ENCODE data around the gene SSBP2. TPM values are rescaled to one million over a fixed set of nuclear protein-coding genes. Genes with fewer than 3 reads are reported as not detected.

SSBP2 gene
- total RNA-seq, 3 donors from 2014 or later: 17.5 to 77.9 (median 20.9) TPM

DNA sequence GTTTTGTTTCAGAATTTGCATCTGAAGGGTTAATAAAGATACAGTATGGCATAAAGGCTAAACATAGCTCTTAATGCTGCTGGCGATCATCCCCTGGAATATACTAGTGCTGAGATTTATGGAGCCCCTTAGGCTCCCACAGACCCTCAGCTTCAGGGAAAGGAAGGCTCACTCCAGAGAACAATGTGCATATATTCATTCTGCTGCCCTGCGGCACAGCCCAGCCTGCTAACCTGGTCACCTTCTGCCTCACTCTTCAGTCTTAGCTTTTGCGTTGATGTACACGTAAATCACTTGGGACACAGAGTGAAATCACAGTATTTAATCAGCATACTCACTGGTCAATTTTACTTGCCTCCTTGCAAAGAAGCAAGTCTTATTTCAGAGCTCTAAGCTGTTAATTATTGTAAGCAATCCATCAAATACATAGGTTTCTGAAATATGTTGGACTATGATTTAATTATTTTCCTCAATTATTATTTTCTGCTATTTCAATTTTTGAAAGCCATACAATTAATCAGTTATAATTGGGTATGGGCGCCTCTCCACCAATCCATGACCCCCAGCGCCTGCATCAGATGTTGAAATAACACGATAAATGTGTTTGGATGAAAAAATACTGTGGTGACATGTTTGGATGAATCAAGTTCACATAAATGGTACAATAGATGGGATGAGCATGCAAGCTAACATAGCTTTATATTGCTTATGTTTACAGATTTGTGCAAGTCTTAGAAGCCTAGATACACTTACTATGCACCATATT, 345.6 kb downstream of the SSBP2 start:
- no peaks in the 10 kb centered on the region for H3K9me3 ChIP-seq
- no peak for ATAC-seq
- H3K4me1 ChIP-seq (ENCODE audit: low read depth): no peaks in the 10 kb centered on the region
- no peak for DNase-seq
- no peak overlapping the region for H3K4me3 ChIP-seq
- no peaks in the 10 kb centered on the region for H3K36me3 ChIP-seq (ENCODE audit: low read depth)
- intact Hi-C loops (cut with DNase I, micrococcal nuclease): no loop called here
- TF ChIP-seq, protein P1, sequence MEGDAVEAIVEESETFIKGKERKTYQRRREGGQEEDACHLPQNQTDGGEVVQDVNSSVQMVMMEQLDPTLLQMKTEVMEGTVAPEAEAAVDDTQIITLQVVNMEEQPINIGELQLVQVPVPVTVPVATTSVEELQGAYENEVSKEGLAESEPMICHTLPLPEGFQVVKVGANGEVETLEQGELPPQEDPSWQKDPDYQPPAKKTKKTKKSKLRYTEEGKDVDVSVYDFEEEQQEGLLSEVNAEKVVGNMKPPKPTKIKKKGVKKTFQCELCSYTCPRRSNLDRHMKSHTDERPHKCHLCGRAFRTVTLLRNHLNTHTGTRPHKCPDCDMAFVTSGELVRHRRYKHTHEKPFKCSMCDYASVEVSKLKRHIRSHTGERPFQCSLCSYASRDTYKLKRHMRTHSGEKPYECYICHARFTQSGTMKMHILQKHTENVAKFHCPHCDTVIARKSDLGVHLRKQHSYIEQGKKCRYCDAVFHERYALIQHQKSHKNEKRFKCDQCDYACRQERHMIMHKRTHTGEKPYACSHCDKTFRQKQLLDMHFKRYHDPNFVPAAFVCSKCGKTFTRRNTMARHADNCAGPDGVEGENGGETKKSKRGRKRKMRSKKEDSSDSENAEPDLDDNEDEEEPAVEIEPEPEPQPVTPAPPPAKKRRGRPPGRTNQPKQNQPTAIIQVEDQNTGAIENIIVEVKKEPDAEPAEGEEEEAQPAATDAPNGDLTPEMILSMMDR (IDR thresholded peaks at IDR 0.05): no peak

DNA sequence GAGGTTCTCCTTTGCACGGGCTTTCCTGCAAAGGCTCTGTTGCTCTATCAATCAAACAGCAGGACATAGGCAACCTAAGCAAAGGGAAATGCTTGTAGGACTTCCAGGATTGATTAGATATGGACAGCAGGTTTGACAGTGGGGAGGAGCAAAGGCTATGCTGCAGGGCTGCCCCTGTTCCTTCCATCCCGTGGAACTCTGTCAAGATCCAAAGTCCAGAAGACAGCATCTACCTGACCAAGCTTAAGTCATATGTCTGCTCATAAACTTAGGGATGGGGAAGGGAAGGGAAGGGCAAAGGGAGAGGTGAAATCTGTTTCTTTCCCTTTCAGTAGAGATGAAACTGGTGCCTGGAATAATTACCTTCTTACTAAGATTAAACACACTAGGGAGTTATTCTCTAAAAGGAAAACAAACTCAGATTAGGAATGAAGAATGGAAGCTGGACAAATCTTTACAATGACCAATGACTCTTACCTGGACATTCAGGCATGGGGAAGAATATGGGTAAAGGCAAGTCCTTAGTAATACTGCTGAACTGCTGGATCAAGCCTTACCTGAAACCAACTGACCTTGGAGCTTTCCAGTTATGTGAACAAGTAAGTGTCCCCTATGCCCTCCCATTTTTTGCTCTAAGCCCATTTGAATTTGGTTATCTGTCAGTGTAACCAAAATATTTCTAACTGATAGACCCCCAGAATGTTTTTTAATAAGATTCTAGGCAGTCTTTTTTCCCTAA, 348.5 kb downstream of the SSBP2 start:
- ATAC-seq: peak; percentile 51
- Histone ChIP-seq H3K9me3 (no peaks in the 10 kb centered on the region), H3K36me3 (ENCODE audit: low read depth) (no peaks in the 10 kb centered on the region), H3K4me3 (no peak overlapping the region), H3K4me1 (ENCODE audit: low read depth) (no peaks in the 10 kb centered on the region)
- TF ChIP-seq, protein P1 (IDR thresholded peaks at IDR 0.05): no peak
- intact Hi-C loops (cut with DNase I, micrococcal nuclease): no loop called here
- DNase-seq: no peak

DNA sequence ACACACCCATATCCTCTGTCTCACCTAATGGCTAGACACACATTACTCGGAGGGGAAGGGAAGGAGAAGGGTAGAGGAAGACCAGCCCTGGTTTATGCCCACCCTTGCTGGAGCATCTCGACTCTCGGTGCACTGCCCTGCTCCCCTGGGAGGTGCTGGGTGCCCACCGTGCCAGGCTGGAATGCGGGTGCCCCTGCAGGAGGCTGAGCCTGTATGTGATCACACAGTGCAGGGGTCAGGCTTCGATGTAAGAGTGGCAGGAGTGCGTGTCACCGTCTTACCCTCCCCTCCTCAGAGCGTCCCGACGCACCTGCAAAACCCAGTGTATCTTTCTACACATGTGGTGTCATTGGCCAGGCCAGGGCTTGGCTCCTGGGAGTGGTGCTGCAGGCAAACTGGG, 349.6 kb downstream of the SSBP2 start:
- intact Hi-C loops (cut with DNase I, micrococcal nuclease): no loop called here
- Histone ChIP-seq H3K4me1 (ENCODE audit: low read depth) (no peaks in the 10 kb centered on the region), H3K9me3 (no peaks in the 10 kb centered on the region), H3K4me3 (no peak overlapping the region), H3K36me3 (ENCODE audit: low read depth) (no peaks in the 10 kb centered on the region)
- ATAC-seq (no peak), DNase-seq (no peak)
- TF ChIP-seq, protein P1 (IDR thresholded peaks at IDR 0.05): no peak

DNA sequence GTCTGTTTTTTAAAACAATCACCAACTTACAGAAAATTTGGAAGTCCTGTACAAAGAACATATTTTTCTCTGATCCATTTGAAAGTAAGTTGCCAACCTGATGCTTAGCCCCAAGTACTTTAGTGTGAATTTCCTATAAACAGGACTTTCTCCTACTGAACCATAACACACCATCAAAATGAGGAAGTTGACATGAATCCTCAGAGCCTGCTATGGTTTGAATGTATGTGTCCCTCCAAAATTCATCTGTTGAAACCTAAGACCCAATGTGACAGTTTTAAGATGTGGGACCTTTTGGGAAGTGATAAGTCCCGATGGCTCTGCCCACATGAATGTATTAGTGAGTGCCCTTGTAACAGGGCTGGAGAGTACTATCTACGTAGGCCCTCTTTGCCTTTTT, 350.5 kb downstream of the SSBP2 start:
- Histone ChIP-seq H3K4me3 (no peak overlapping the region), H3K36me3 (ENCODE audit: low read depth) (no peaks in the 10 kb centered on the region), H3K9me3 (no peaks in the 10 kb centered on the region), H3K4me1 (ENCODE audit: low read depth) (no peaks in the 10 kb centered on the region)
- intact Hi-C loops (cut with DNase I, micrococcal nuclease): no loop called here
- DNase-seq (no peak), ATAC-seq (no peak)
- TF ChIP-seq, protein P1 (IDR thresholded peaks at IDR 0.05): no peak

DNA sequence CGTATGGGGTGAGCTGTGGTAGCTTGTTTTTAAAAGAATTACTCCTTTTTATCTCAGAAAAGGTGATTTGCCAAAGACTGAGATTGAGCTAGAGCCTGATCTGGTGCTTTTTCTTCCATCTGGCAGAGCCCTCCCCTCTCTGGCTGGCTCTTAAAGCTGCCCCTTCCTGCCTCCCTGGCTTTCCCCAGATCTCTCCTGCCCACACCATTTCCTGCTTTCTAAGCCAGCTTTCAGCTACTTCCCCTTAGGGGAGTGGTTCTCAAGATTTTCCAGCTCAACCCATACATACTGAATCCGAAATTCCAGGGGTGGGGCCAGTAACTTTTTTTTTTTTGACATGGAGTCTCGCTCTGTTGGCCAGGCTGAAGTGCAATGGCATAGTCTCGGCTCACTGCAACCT, 352.2 kb downstream of the SSBP2 start:
- Histone ChIP-seq H3K9me3 (no peaks in the 10 kb centered on the region), H3K4me1 (ENCODE audit: low read depth) (peaks cover 7% of the 10 kb centered on the region), H3K36me3 (ENCODE audit: low read depth) (no peaks in the 10 kb centered on the region), H3K4me3 (no peak overlapping the region)
- intact Hi-C loops (cut with DNase I, micrococcal nuclease): no loop called here
- TF ChIP-seq, protein P1 (IDR thresholded peaks at IDR 0.05): no peak
- no peak for ATAC-seq
- no peak for DNase-seq
